Sigmoid colon (tissue), 7 donors: ENCODE data around the gene KCNQ2. TPM values are rescaled to one million over a fixed set of nuclear protein-coding genes. Genes with fewer than 3 reads are reported as not detected.

Experiments
- DNase-seq: peaks from one replicate; pipeline ENCODE4 v3.0.0-alpha.2; 2019
- H3K27ac ChIP-seq, 4 donors: fragments of 200-600 bp; sonication (generic); one replicate each; pipeline ENCODE4 v1.5.1; 2016 to 2019; ENCODE audit warnings: mild to moderate bottlenecking in 1 of 4
- H3K27me3 ChIP-seq, 3 donors: fragments of 200-600 bp; sonication (generic); one replicate each; pipeline ENCODE4 v1.5.1; 2019; ENCODE audit warnings: mild to moderate bottlenecking in 1 of 3
- H3K36me3 ChIP-seq, 4 donors: fragments of 200-600 bp; sonication (generic); one replicate each; pipeline ENCODE4 v1.5.1; 2016 to 2019
- H3K4me1 ChIP-seq, 4 donors: fragments of 200-600 bp; sonication (generic); one replicate each; pipeline ENCODE4 v1.5.1; 2017 to 2019
- H3K4me3 ChIP-seq, 4 donors: fragments of 200-600 bp; sonication (generic); one replicate each; pipeline ENCODE4 v1.5.1; 2017 to 2019; ENCODE audit warnings: mild to moderate bottlenecking in 2 of 4, moderate library complexity in 1 of 4
- H3K9me3 ChIP-seq, 4 donors: fragments of 200-600 bp in 3 of 4; sonication (generic) in 3 of 4; one replicate each; pipeline versions ENCODE4 v1.5.1 to v1.6.1; 2013 to 2019
- CTCF ChIP-seq, 4 experiments: fragments of 450-650 bp in 3 of 4; fragments of 200-600 bp in 1 of 4; IDR thresholded peaks; one replicate each; pipeline ENCODE4 v1.5.1; 2016 to 2019; ENCODE audit warnings: antibody characterized with exemption in 4 of 4, mild to moderate bottlenecking in 3 of 4, moderate library complexity in 2 of 4
- EP300 ChIP-seq, 4 donors: sonication (generic); formaldehyde crosslinking; IDR thresholded peaks; one replicate each; pipeline ENCODE4 v1.6.1; 2017; ENCODE audit warnings: antibody characterized with exemption in 4 of 4
- POLR2A ChIP-seq, 2 donors: fragments of 450-650 bp; IDR thresholded peaks; one replicate each; pipeline ENCODE4 v1.6.1; 2016; ENCODE audit warnings: antibody characterized with exemption in 2 of 2, mild to moderate bottlenecking in 2 of 2, moderate library complexity in 2 of 2
- POLR2AphosphoS5 ChIP-seq, 4 donors: sonication (generic); formaldehyde crosslinking; IDR thresholded peaks; one replicate each; pipeline ENCODE4 v1.6.1; 2017; ENCODE audit warnings: antibody characterized with exemption in 4 of 4
- WGBS, 2 donors: extraction: QIAGEN DNeasy Blood & Tissue Kit; methylation state at CpG; one replicate each; pipeline ENCODE4 v1.1.7; 2013; 5-methylcytosine and 5-hydroxymethylcytosine counted together
- intact Hi-C: fragments of 100-400 bp; cut with DNase I; formaldehyde crosslinking; loops from one replicate; pipeline ENCODE4 v1.15.1; 2023
- polyA plus RNA-seq, 3 donors: library from polyadenylated mRNA; stranded (reverse); fragments of 200-250 nt; gene quantifications; one replicate each; pipeline ENCODE4 v1.2.3, GENCODE V29; 2013
- total RNA-seq, 4 donors: library from RNA; depleted of rRNA; stranded (reverse); fragments of >200 nt; gene quantifications; one replicate each; pipeline ENCODE4 v1.1.0, GENCODE V29; 2016
- donor health status: healthy with polysubstance abuse.
- donor health status: Bipolar disorder and iron deficiency.
- donor health status: healthy.

KCNQ2 gene
- total and polyA plus RNA-seq, 7 donors = 0.83 to 4.2 (median 1.2) TPM; not detected in 3

DNA sequence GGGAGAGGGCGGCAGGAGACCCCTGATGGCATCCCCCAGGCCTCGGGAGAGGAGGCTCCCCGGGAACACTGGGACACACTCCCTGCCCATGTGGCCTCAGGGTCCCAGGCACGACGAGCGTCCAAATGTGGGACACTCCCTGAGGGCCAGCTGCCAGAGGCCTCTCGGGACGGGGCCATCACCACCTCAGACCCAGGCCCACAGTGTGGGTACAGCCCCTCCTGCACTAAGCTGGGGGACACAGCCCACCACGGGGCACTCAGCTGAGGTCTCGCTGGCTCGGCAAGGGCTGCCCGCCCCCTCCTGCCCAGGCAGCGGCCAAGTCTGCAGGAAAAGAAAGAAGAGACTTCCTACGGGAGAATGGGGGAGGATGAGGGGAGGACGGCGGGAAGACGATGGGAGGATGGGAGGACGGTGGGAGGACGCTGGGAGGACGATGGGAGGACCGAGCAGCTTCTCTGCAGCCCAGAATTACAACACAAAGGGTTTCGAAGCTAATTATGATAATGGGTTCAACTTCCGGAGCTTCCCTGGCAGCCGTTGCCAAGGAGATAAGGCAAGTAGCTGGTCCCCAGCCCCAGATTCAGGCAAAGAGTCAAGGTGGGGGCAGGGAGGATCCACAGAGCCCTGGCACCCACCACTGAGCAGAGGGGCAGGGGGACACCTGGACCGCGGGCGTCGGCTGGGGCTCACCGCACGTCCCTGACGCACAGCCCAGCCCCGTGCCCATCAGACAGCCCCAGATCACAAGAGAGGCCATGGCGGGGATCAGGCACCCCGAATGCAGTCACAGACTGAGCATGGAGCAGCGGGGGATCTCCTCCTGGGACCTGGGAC, 17.5 kb downstream of the KCNQ2 start:
- no peaks in the 10 kb centered on the region for H3K36me3 ChIP-seq
- H3K27ac ChIP-seq = no peak overlapping the region
- no peak overlapping the region for H3K4me3 ChIP-seq
- peaks cover 5 to 97% (median 72%) of the 10 kb centered on the region in 3 donors for H3K27me3 ChIP-seq
- H3K4me1 ChIP-seq = peaks cover 0 to 11% (median 6%) of the 10 kb centered on the region in 4 donors
- TF ChIP-seq CTCF (IDR thresholded peaks at IDR 0.05) (no peak), EP300 (IDR thresholded peaks at IDR 0.05) (no peak), POLR2AphosphoS5 (IDR thresholded peaks at IDR 0.05) (no peak), POLR2A (IDR thresholded peaks at IDR 0.05) (no peak)
- H3K9me3 ChIP-seq = no peaks in the 10 kb centered on the region
- intact Hi-C loops = no loop called here
- no peak for DNase-seq
- 45 to 54% methylated on average over 35 of the region's 35 CpGs for whole genome bisulfite sequencing, 2 donors

DNA sequence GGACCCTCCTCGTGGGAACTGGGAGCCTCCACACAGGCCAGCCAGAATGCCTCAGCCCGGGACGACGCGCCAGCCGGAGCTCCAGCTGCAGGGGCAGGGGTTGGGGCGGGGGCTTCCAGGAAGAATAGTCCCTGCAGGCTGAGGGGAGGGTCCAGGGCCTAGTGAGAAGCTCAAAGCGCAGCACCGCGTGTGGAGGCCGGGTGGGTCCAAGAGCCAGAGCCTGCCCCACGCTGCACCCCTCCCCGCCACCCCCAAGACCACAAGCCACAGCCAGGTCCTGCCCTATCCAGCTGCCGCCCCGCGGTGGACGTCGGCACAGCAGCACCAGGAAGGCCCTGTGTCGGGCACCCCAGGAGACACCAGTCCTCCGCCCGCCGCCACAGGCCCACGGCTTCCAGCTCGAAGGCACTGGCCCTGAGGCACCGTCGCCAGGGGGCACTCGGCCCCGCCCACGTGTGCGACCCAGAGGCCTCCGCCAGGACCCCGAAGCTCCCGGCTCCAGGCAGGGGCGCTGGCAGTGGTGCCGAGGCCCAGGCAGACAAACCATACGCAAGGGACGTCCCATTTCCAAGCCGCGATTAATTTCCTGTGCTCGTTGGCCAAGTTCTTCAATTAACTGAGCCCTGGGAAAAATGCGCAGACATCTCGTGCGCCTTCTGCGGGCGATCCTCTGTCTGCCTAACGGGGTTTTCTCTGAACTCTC, 19.5 kb downstream of the KCNQ2 start:
- WGBS, 2 donors = 59 to 62% methylated on average over 46 of the region's 46 CpGs
- Histone ChIP-seq H3K27me3 (peaks cover 5 to 99% (median 75%) of the 10 kb centered on the region in 3 donors), H3K27ac (no peak overlapping the region), H3K9me3 (no peaks in the 10 kb centered on the region), H3K36me3 (no peaks in the 10 kb centered on the region), H3K4me3 (no peak overlapping the region), H3K4me1 (peaks cover 0 to 11% (median 6%) of the 10 kb centered on the region in 4 donors)
- intact Hi-C loops = no loop called here
- DNase-seq = no peak
- TF ChIP-seq POLR2AphosphoS5 (IDR thresholded peaks at IDR 0.05) = no peak
- no peak for TF ChIP-seq CTCF (IDR thresholded peaks at IDR 0.05)
- TF ChIP-seq POLR2A (IDR thresholded peaks at IDR 0.05) = no peak

DNA sequence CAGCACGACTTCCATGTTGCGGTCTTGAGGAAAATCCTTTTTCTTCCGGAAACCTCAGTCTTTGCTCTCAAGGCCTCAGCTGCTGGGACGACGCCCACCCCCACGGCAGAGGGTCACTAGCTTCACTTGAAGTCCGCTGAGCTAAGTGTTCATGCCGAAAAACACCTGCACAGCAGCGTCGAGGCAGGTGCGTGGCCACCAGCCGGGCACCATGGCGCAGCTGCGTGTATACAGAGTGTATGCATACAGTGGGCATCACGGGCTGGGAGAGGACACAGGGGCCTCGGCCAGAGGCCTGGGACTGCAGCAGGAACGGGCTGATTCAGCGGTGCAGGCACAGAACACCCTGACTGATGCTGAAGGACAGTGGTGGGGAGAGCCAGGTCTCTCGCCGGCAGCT, 20.1 kb downstream of the KCNQ2 start:
- Histone ChIP-seq H3K36me3 (no peaks in the 10 kb centered on the region), H3K27me3 (peaks cover 5 to 99% (median 72%) of the 10 kb centered on the region in 3 donors), H3K9me3 (no peaks in the 10 kb centered on the region), H3K27ac (no peak overlapping the region), H3K4me3 (no peak overlapping the region), H3K4me1 (peaks cover 0 to 11% (median 6%) of the 10 kb centered on the region in 4 donors)
- TF ChIP-seq POLR2A (IDR thresholded peaks at IDR 0.05) (no peak), CTCF (IDR thresholded peaks at IDR 0.05) (no peak), POLR2AphosphoS5 (IDR thresholded peaks at IDR 0.05) (no peak), EP300 (IDR thresholded peaks at IDR 0.05) (no peak)
- no peak for DNase-seq
- intact Hi-C loops = no loop called here
- WGBS, 2 donors = 83 to 91% methylated on average over 20 of the region's 20 CpGs

DNA sequence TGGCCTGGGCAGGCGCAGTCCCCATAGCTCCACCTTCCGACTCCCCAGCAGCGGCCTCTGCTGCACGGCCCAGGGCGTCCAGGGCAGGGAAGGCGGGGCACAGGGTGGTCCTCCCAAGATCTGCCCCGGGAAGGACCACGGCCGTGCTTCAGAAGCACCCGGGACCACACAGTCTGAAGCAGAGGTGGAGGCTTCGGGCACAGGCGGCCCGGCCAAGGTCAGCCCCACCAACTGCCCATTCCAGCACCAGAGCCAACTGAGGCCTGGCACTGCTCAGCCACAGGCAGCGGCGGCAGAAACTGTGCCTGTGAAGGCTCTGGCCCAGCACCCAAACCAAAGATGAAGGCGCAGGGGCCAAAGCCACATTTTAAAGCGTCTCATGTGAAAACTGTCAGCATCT, 20.6 kb downstream of the KCNQ2 start:
- Histone ChIP-seq H3K4me3 (no peak overlapping the region), H3K36me3 (no peaks in the 10 kb centered on the region), H3K4me1 (peaks cover 0 to 11% (median 6%) of the 10 kb centered on the region in 4 donors), H3K9me3 (no peaks in the 10 kb centered on the region), H3K27me3 (peaks cover 3 to 99% (median 72%) of the 10 kb centered on the region in 3 donors), H3K27ac (no peak overlapping the region)
- no peak for DNase-seq
- TF ChIP-seq POLR2AphosphoS5 (IDR thresholded peaks at IDR 0.05) (no peak), POLR2A (IDR thresholded peaks at IDR 0.05) (no peak), EP300 (IDR thresholded peaks at IDR 0.05) (no peak), CTCF (IDR thresholded peaks at IDR 0.05) (no peak)
- intact Hi-C loops = no loop called here
- WGBS, 2 donors = 88 to 93% methylated on average over 17 of the region's 17 CpGs
